ACHN (cell line): ENCODE data around the gene HGD.
"Not testable (repeated sequence)": the region's sequence is repeated elsewhere in the genome, so short reads cannot be mapped to it uniquely, and the experiment has no call there.

Source experiments
- DNase-seq: peaks from one replicate; pipeline ENCODE4 v3.0.0-alpha.2; 2015
- in situ Hi-C: cut with HindIII; loops from 2 replicates; pipeline ENCODE4 v1.10.0; 2017; ENCODE audit warnings: low sequenced_read_pairs, low pct_ligation_motif_present, low pct_unique_long_range_greater_than_20kb

Gene HGD

GRCh38 chr3:120681506-120682038, 467 bp downstream of the HGD start:
- peak; percentile 29 for DNase-seq
- in situ Hi-C loops: no loop called here

GRCh38 chr3:120681018-120681417, 1.0 kb downstream of the HGD start:
- in situ Hi-C loops: no loop called here
- no peak for DNase-seq

GRCh38 chr3:120680193-120680894, 1.7 kb downstream of the HGD start:
- in situ Hi-C loops: no loop called here
- no peak for DNase-seq

- peak; percentile 22 for DNase-seq
- in situ Hi-C loops: no loop called here
These were observed 3.1 kb downstream of the HGD start for GRCh38 chr3:120678984-120679383.

DNA sequence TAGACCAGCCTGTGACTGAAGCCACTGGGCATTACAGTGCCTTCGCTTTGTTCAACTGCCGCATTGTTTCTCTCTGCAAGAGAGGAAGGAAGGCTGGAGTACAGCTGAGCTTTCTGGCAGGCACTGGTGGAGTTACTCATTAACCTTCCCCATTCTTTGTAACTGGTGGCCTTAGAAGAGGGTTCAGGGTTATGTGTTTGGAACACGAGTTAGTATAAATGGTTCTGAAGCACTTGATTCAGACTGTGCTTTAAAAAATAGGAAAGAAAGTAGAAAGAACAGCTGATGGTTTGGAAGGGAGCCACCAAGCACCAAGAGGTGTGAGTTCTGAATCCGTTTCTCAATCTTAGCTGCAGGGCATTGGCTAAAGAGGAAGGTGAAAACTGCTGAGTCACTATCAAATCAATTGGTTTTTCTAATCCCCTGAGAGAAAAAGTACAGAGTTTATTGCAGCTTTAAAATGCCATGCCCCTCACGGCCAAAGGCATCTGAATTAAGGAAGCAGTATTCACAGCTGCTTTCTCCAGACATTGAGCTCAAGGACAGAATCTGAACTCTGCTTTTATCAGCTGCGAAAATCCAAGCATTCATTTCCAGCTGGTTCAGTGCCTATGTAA, 3.6 kb downstream of the HGD start:
- peak; percentile 83 for DNase-seq
- in situ Hi-C loops: no loop called here

GRCh38 chr3:120677193-120677592, 4.8 kb downstream of the HGD start:
- in situ Hi-C loops, DNase-seq: not testable (repeated sequence)

- DNase-seq: no peak
- in situ Hi-C loops: no loop called here
These were observed 8.9 kb downstream of the HGD start for GRCh38 chr3:120673116-120673515.

GRCh38 chr3:120670576-120670975, 11.5 kb downstream of the HGD start:
- in situ Hi-C loops: no loop called here
- no peak for DNase-seq

DNA sequence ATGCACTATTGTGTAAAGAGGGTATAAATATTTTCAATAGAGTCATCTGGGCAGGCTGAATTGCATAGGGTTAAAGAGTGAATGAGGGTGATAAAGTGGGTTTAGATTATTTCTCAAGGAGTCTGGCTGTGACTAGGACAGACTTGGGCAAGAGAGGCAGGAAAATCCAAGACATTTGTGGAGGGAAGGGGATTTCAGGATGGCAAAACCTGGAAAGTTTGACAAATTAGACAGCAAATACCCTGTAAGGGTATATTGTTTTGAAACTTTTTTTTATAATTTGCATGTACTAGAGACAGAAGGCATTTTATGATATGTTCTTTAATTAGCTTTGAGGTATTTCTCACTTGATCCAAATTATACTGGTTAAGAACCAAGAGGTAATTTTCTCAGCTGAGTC, 17.1 kb downstream of the HGD start:
- DNase-seq: no peak
- in situ Hi-C loops: no loop called here

- in situ Hi-C loops: no loop called here
- no peak for DNase-seq
These were observed 20.1 kb downstream of the HGD start for GRCh38 chr3:120661945-120662344.

DNA sequence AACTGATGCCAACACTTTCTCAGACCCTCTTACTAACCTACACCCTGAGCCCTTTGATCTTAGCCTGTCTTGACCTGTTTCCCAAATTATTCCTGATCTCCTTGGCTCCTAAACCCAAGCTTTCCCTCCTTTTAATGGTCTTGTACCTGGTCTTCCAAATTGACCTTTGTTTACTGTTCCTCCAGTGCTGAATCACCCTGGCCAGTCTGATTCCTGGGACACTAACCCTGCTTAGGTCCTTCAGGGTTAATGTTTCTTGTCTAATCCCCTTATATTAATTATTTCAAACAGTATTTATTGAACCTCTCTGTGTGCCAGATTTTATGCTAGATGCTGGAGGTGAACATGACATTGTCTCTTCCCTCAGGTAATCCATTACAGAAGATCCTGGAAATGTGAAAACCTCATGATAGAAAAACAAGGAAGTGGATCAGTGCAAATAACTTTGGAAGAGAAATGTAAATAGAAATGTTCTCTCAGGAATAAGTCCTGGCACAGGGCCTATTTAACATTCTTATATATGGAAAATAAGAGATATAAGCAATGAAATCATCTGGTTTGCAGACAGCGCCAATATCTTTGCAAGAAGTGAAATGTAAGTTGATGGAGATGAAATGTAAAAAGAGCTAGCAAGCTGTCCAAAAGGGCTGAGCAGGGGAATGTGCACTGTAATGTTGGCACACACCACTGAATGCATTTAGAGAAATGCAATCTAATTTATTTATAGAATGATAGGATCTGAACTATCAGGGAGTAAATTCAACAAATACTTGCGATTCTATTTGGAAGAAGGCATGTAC, 20.7 kb downstream of the HGD start:
- in situ Hi-C loops: no loop called here
- DNase-seq: no peak

- no peak for DNase-seq
- in situ Hi-C loops: no loop called here
These were observed 22.2 kb downstream of the HGD start for GRCh38 chr3:120659834-120660233.

- DNase-seq: no peak
- in situ Hi-C loops: no loop called here
These were observed 22.8 kb downstream of the HGD start for GRCh38 chr3:120659285-120659684.

- no peak for DNase-seq
- in situ Hi-C loops: no loop called here
These were observed 29.0 kb downstream of the HGD start for GRCh38 chr3:120652896-120653545.

DNA sequence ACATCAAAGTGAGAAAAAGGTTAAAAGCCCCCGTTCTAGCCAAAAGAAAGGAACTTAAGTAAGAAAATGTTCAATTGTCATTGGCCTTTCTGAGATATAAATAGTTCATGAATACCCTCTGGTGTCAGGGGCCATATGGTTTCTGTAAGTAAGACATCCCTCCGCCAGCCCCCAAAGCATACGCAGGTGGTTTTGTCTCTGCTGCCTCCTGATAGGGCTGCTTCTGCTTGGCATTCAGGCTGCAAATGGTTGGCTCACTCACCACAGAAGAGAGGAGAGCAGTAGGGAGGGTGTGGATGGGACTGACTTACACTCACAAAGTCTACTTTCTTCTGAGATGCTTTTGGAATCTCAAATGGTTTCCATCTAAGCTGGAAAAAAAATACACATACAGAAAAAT, 29.8 kb downstream of the HGD start:
- DNase-seq: no peak
- in situ Hi-C loops: no loop called here

DNA sequence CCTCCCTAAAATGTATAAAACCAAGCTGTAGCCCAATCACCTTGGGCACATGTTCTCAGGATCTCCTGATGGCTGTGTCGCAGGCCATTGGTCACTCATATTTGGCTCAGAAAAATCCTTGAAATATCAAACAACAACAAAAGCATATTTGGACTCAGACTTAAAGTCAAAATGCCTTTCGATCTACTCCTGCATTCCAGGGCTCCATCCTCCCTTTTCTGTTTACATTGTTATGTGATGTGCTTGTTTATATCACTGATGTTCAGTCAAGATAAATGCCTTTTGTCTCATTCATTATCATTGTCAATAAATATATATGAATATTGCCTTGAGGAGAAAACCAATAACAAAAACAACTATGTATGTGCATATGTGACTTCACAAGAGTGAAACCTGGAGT, 31.7 kb downstream of the HGD start:
- in situ Hi-C loops: no loop called here
- DNase-seq: no peak

GRCh38 chr3:120649830-120650233, 32.2 kb downstream of the HGD start:
- no peak for DNase-seq
- in situ Hi-C loops: no loop called here

- no peak for DNase-seq
- in situ Hi-C loops: no loop called here
These were observed 33.7 kb downstream of the HGD start for GRCh38 chr3:120648290-120648689.
